Stimulated activated naive CD8-positive, alpha-beta T cell treated with anti-CD3 and anti-CD28 coated beads, Interleukin-15, amount 100 ng/mL, for 72 hours (primary cell): ENCODE data around the gene XPA.
A peak's percentile ranks its signal among the peaks of the same experiment; 100 is the strongest.

ENCODE experiments used
- ATAC-seq: fragments of 150-1000 bp; cut with Tn5 transposase; 2 replicates; pipeline ENCODE4 v1.10.0; 2021; ENCODE audit warnings: mild to moderate bottlenecking, moderate library complexity
- DNase-seq, 2 donors: peaks; one replicate each; pipeline ENCODE4 v3.0.0; 2021 to 2022
- H3K27ac Mint-ChIP-seq, 2 donors: one replicate each; pipeline ENCODE4 v1.8.0; 2022; ENCODE audit warnings: mild to moderate bottlenecking in 2 of 2, mixed read lengths in 2 of 2, moderate library complexity in 2 of 2
- H3K27me3 Mint-ChIP-seq: one replicate; pipeline ENCODE4 v1.8.0; 2022; ENCODE audit warnings: mixed read lengths
- H3K4me1 Mint-ChIP-seq: one replicate; pipeline ENCODE4 v1.8.0; 2022; ENCODE audit warnings: mild to moderate bottlenecking, mixed read lengths
- H3K4me3 Mint-ChIP-seq, 2 donors: one replicate each; pipeline ENCODE4 v1.8.0; 2022; ENCODE audit warnings: mild to moderate bottlenecking in 2 of 2, mixed read lengths in 2 of 2, moderate library complexity in 1 of 2
- H3K9me3 Mint-ChIP-seq, 2 donors: one replicate each; pipeline ENCODE4 v1.8.0; 2022; ENCODE audit warnings: mixed read lengths in 2 of 2

Gene XPA

GRCh38 chr9:97689401-97690180 lies 7.5 kb downstream of the XPA start:
- ATAC-seq (no peak), DNase-seq (no peak)
- no peak overlapping the region for H3K4me3 Mint-ChIP-seq
- H3K9me3 Mint-ChIP-seq = no peaks in the 10 kb centered on the region
- no peaks in the 10 kb centered on the region for H3K27me3 Mint-ChIP-seq
- H3K4me1 Mint-ChIP-seq = peaks cover 15% of the 10 kb centered on the region
- no peak overlapping the region for H3K27ac Mint-ChIP-seq

- H3K4me1 Mint-ChIP-seq = peaks cover 6% of the 10 kb centered on the region
- no peaks in the 10 kb centered on the region for H3K27me3 Mint-ChIP-seq
- ATAC-seq (no peak), DNase-seq (no peak)
- H3K4me3 Mint-ChIP-seq = no peak overlapping the region
- peak overlapping the region in 1 of 2 donors; percentile 49 for H3K27ac Mint-ChIP-seq
- H3K9me3 Mint-ChIP-seq = no peaks in the 10 kb centered on the region
Observed at GRCh38 chr9:97688654-97689053, 8.5 kb downstream of the XPA start.

- DNase-seq (no peak), ATAC-seq (no peak)
- Mint-ChIP-seq H3K27me3 (no peaks in the 10 kb centered on the region), H3K9me3 (no peaks in the 10 kb centered on the region), H3K4me3 (no peak overlapping the region), H3K4me1 (peaks cover 14% of the 10 kb centered on the region), H3K27ac (peak overlapping the region in 1 of 2 donors; percentile 74)
Observed at GRCh38 chr9:97682242-97682641, 14.9 kb downstream of the XPA start.

- H3K4me3 Mint-ChIP-seq = no peak overlapping the region
- no peaks in the 10 kb centered on the region for H3K27me3 Mint-ChIP-seq
- peaks cover 8% of the 10 kb centered on the region for H3K4me1 Mint-ChIP-seq
- ATAC-seq = no peak
- no peak for DNase-seq
- no peak overlapping the region for H3K27ac Mint-ChIP-seq
- no peaks in the 10 kb centered on the region for H3K9me3 Mint-ChIP-seq
Observed at GRCh38 chr9:97675655-97676054, 21.5 kb downstream of the XPA start.

GRCh38 chr9:97673922-97674321 lies 23.2 kb downstream of the XPA start:
- Mint-ChIP-seq H3K4me3 (no peak overlapping the region), H3K27ac (no peak overlapping the region), H3K4me1 (peaks cover 8% of the 10 kb centered on the region), H3K9me3 (no peaks in the 10 kb centered on the region), H3K27me3 (no peaks in the 10 kb centered on the region)
- no peak for ATAC-seq
- DNase-seq = no peak

- no peak overlapping the region for H3K27ac Mint-ChIP-seq
- no peaks in the 10 kb centered on the region for H3K27me3 Mint-ChIP-seq
- no peaks in the 10 kb centered on the region for H3K9me3 Mint-ChIP-seq
- DNase-seq = no peak
- ATAC-seq = no peak
- H3K4me1 Mint-ChIP-seq = peaks cover 14% of the 10 kb centered on the region
- no peak overlapping the region for H3K4me3 Mint-ChIP-seq
Observed at GRCh38 chr9:97672403-97672802, 24.7 kb downstream of the XPA start.

GRCh38 chr9:97670586-97670985 lies 26.6 kb downstream of the XPA start:
- Mint-ChIP-seq H3K9me3 (no peaks in the 10 kb centered on the region), H3K4me3 (no peak overlapping the region), H3K27ac (no peak overlapping the region), H3K4me1 (peaks cover 32% of the 10 kb centered on the region), H3K27me3 (no peaks in the 10 kb centered on the region)
- no peak for DNase-seq
- no peak for ATAC-seq

- H3K4me3 Mint-ChIP-seq = no peak overlapping the region
- H3K27ac Mint-ChIP-seq = peak overlapping the region in 1 of 2 donors; percentile 2
- ATAC-seq (peak; percentile 42), DNase-seq (no peak)
- no peaks in the 10 kb centered on the region for H3K9me3 Mint-ChIP-seq
- H3K4me1 Mint-ChIP-seq = peaks cover 44% of the 10 kb centered on the region
- no peaks in the 10 kb centered on the region for H3K27me3 Mint-ChIP-seq
Observed at GRCh38 chr9:97668485-97668884, 28.7 kb downstream of the XPA start.

- no peak overlapping the region for H3K4me3 Mint-ChIP-seq
- ATAC-seq = peak; percentile 59
- H3K4me1 Mint-ChIP-seq = peaks cover 44% of the 10 kb centered on the region
- no peaks in the 10 kb centered on the region for H3K27me3 Mint-ChIP-seq
- peak overlapping the region; percentile 72 to 86 for H3K27ac Mint-ChIP-seq
- DNase-seq = no peak
- H3K9me3 Mint-ChIP-seq = no peaks in the 10 kb centered on the region
Observed at GRCh38 chr9:97666907-97667686, 30.0 kb downstream of the XPA start.

GRCh38 chr9:97665742-97666141 lies 31.4 kb downstream of the XPA start:
- H3K4me1 Mint-ChIP-seq = peaks cover 44% of the 10 kb centered on the region
- no peaks in the 10 kb centered on the region for H3K27me3 Mint-ChIP-seq
- peak overlapping the region in 1 of 2 donors; percentile 13 for H3K4me3 Mint-ChIP-seq
- DNase-seq = no peak
- H3K27ac Mint-ChIP-seq = peak overlapping the region in 1 of 2 donors; percentile 59
- ATAC-seq = peak; percentile 52
- H3K9me3 Mint-ChIP-seq = no peaks in the 10 kb centered on the region

- Mint-ChIP-seq H3K27me3 (no peaks in the 10 kb centered on the region), H3K9me3 (no peaks in the 10 kb centered on the region), H3K4me3 (no peak overlapping the region), H3K4me1 (peaks cover 14% of the 10 kb centered on the region), H3K27ac (peak overlapping the region in 1 of 2 donors; percentile 57)
- no peak for ATAC-seq
- no peak for DNase-seq
Observed at GRCh38 chr9:97660847-97661246, 36.3 kb downstream of the XPA start.

- ATAC-seq (no peak), DNase-seq (no peak)
- Mint-ChIP-seq H3K9me3 (no peaks in the 10 kb centered on the region), H3K27me3 (no peaks in the 10 kb centered on the region), H3K4me1 (peaks cover 9% of the 10 kb centered on the region), H3K27ac (peak overlapping the region in 1 of 2 donors; percentile 19), H3K4me3 (no peak overlapping the region)
Observed at GRCh38 chr9:97660340-97660739, 36.8 kb downstream of the XPA start.

GRCh38 chr9:97659771-97660170 lies 37.4 kb downstream of the XPA start:
- H3K4me3 Mint-ChIP-seq = no peak overlapping the region
- DNase-seq (no peak), ATAC-seq (no peak)
- H3K27ac Mint-ChIP-seq = peak overlapping the region in 1 of 2 donors; percentile 12
- H3K27me3 Mint-ChIP-seq = no peaks in the 10 kb centered on the region
- peaks cover 5% of the 10 kb centered on the region for H3K4me1 Mint-ChIP-seq
- H3K9me3 Mint-ChIP-seq = no peaks in the 10 kb centered on the region

GRCh38 chr9:97658707-97659106 lies 38.4 kb downstream of the XPA start:
- ATAC-seq (no peak), DNase-seq (no peak)
- H3K9me3 Mint-ChIP-seq = no peaks in the 10 kb centered on the region
- no peak overlapping the region for H3K27ac Mint-ChIP-seq
- no peaks in the 10 kb centered on the region for H3K27me3 Mint-ChIP-seq
- no peak overlapping the region for H3K4me3 Mint-ChIP-seq
- H3K4me1 Mint-ChIP-seq = no peaks in the 10 kb centered on the region

GRCh38 chr9:97651646-97652045 lies 45.5 kb downstream of the XPA start:
- ATAC-seq = no peak
- H3K9me3 Mint-ChIP-seq = no peaks in the 10 kb centered on the region
- no peak overlapping the region for H3K27ac Mint-ChIP-seq

GRCh38 chr9:97647996-97648395 lies 49.1 kb downstream of the XPA start:
- Mint-ChIP-seq H3K4me1 (no peaks in the 10 kb centered on the region), H3K27me3 (no peaks in the 10 kb centered on the region), H3K4me3 (no peak overlapping the region), H3K27ac (no peak overlapping the region), H3K9me3 (no peaks in the 10 kb centered on the region)
- no peak for ATAC-seq
- no peak for DNase-seq

More at GRCh38 chr9:97651646-97652045, 45.5 kb downstream of the XPA start:
- Mint-ChIP-seq H3K4me3 (no peak overlapping the region), H3K27me3 (no peaks in the 10 kb centered on the region), H3K4me1 (no peaks in the 10 kb centered on the region)
- no peak for DNase-seq
